Skeletal muscle tissue (tissue), 4 donors: ENCODE data around the gene KMT2C. TPM values are rescaled to one million over a fixed set of nuclear protein-coding genes. Genes with fewer than 3 reads are reported as not detected.
"Not testable (repeated sequence)": the region's sequence is repeated elsewhere in the genome, so short reads cannot be mapped to it uniquely, and the experiment has no call there.

Experiments
- H3K27ac ChIP-seq: one replicate; pipeline ENCODE4 v1.7.0; 2013; ENCODE audit warnings: mild to moderate bottlenecking, low read depth, low read length, inconsistent platforms
- H3K27me3 ChIP-seq, 3 donors: one replicate each; pipeline ENCODE4 v1.7.0; 2013; ENCODE audit warnings: low read length in 3 of 3; ENCODE audit not compliant: control insufficient read depth in 3 of 3, insufficient read depth in 3 of 3
- H3K36me3 ChIP-seq, 3 donors: one replicate each; pipeline ENCODE4 v1.7.0; 2013; ENCODE audit warnings: low read length in 3 of 3; ENCODE audit not compliant: control insufficient read depth in 3 of 3, insufficient read depth in 3 of 3
- H3K4me1 ChIP-seq, 3 donors: one replicate each; pipeline ENCODE4 v1.7.0; 2013; ENCODE audit warnings: low read length in 3 of 3, mild to moderate bottlenecking in 3 of 3; ENCODE audit not compliant: control insufficient read depth in 3 of 3, insufficient read depth in 3 of 3
- H3K4me3 ChIP-seq, 3 donors: one replicate each; pipeline ENCODE4 v1.7.0; 2013; ENCODE audit warnings: low read length in 3 of 3
- H3K9ac ChIP-seq, 3 donors: one replicate each; pipeline ENCODE4 v1.7.0; 2013; ENCODE audit warnings: low read length in 3 of 3, mild to moderate bottlenecking in 3 of 3, moderate library complexity in 2 of 3, low read depth in 1 of 3
- H3K9me3 ChIP-seq, 3 donors: one replicate each; pipeline ENCODE4 v1.7.0; 2013; ENCODE audit warnings: low read length in 3 of 3; ENCODE audit not compliant: control insufficient read depth in 3 of 3
- total RNA-seq: library from RNA; depleted of rRNA; stranded (reverse); fragments of >200 nt; gene quantifications from one replicate; pipeline ENCODE4 v1.2.3, GENCODE V29; 2014
- donor health status: Osteomylitis.

The KMT2C gene
- total RNA-seq, 1 donor from 2014 or later: 61.6 TPM

DNA sequence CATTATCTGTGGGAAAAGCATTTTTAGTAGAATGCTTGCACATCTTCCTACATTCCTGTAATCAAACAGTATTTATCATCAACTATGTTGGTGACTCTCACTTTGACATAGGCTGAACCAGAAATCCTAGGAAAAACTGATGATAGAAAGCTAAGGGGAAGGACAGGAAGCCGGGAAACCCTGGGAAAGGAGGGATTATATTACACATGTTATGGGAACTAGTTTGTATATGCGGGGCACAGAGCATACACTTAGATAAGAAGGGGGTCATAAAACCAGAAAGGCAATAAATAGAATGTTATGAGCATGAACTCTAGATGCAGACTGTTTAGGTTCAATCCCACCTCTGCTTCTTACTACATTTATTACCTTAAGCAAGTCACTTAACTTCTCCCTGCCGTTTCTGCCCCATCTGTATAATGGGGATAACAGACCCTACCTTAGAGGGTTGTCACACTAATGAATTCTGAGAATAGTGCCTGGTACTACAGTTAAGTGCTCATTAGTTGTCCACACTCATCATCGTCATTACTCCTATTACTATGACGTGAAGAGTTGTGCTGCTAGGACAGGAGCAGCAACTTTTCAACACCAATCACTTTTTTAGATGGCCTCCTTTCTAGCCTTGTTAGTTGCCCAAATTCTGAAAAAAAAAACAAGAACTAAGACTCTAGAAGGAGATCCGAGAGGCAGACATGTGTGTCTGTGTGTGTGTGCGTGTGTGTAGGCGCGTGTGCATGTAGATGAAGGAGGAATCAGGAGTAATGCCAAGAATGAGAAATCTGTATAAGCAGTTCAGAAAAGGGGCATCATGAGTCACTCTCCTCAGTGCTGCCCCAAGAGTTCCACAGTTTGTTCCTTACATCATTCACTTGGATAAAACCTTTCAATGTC, 52.2 kb downstream of the KMT2C start:
- H3K9me3 ChIP-seq: no peaks in the 10 kb centered on the region
- no peak overlapping the region for H3K9ac ChIP-seq
- H3K27me3 ChIP-seq: no peaks in the 10 kb centered on the region
- no peaks in the 10 kb centered on the region for H3K36me3 ChIP-seq
- H3K27ac ChIP-seq: no peak overlapping the region
- peaks cover 5 to 16% (median 13%) of the 10 kb centered on the region in 3 donors for H3K4me1 ChIP-seq
- no peak overlapping the region for H3K4me3 ChIP-seq

GRCh38 chr7:152382244-152382643, 53.6 kb downstream of the KMT2C start:
- Histone ChIP-seq H3K27me3 (no peaks in the 10 kb centered on the region), H3K27ac (no peak overlapping the region), H3K9me3 (no peaks in the 10 kb centered on the region), H3K4me3 (no peak overlapping the region), H3K36me3 (no peaks in the 10 kb centered on the region), H3K4me1 (peaks cover 5 to 16% (median 13%) of the 10 kb centered on the region in 3 donors), H3K9ac (no peak overlapping the region)

- H3K4me3 ChIP-seq, H3K9me3 ChIP-seq, H3K27ac ChIP-seq, H3K27me3 ChIP-seq, H3K9ac ChIP-seq, H3K36me3 ChIP-seq: not testable (repeated sequence)
- peaks cover 5 to 13% (median 12%) of the 10 kb centered on the region in 3 donors for H3K4me1 ChIP-seq
Observed at GRCh38 chr7:152380931-152381578, 54.7 kb downstream of the KMT2C start.

- peaks cover 7 to 10% (median 9%) of the 10 kb centered on the region in 3 donors for H3K4me1 ChIP-seq
- not testable (repeated sequence) for H3K27me3 ChIP-seq, H3K9me3 ChIP-seq, H3K9ac ChIP-seq, H3K27ac ChIP-seq, H3K36me3 ChIP-seq, H3K4me3 ChIP-seq
Observed at GRCh38 chr7:152378497-152378896, 57.3 kb downstream of the KMT2C start.

GRCh38 chr7:152376716-152377484, 58.9 kb downstream of the KMT2C start:
- not testable (repeated sequence) for H3K9ac ChIP-seq, H3K27me3 ChIP-seq, H3K4me3 ChIP-seq, H3K36me3 ChIP-seq, H3K4me1 ChIP-seq, H3K27ac ChIP-seq, H3K9me3 ChIP-seq

DNA sequence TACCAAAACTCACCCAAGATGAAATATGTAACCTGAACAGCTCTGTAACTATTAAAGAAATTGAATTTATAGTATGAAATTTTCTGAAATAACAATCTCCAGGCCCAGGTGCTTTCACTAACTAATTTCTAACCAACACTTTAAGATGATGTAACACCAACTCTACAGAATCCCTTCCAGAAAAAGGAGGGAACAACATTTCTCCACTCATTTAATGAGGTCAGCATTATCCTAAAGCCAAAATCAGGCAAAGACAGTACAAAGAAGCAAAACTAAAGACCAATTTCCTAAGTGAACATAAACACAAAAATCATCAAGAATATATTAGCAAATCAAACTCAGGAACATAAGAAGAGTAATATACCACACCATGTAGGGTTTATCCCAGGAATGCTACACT, 65.5 kb downstream of the KMT2C start:
- Histone ChIP-seq H3K36me3 (no peaks in the 10 kb centered on the region), H3K27me3 (no peaks in the 10 kb centered on the region), H3K4me3 (no peak overlapping the region), H3K9me3 (no peaks in the 10 kb centered on the region), H3K9ac (no peak overlapping the region), H3K27ac (peak overlapping the region; percentile 11), H3K4me1 (peaks cover 9 to 21% (median 12%) of the 10 kb centered on the region in 3 donors)

GRCh38 chr7:152369518-152369917, 66.3 kb downstream of the KMT2C start:
- Histone ChIP-seq H3K4me3 (no peak overlapping the region), H3K4me1 (peaks cover 7 to 25% (median 13%) of the 10 kb centered on the region in 3 donors), H3K27ac (peak overlapping the region; percentile 2), H3K27me3 (no peaks in the 10 kb centered on the region), H3K9me3 (no peaks in the 10 kb centered on the region), H3K9ac (no peak overlapping the region), H3K36me3 (no peaks in the 10 kb centered on the region)

GRCh38 chr7:152367170-152367569, 68.6 kb downstream of the KMT2C start:
- H3K27ac ChIP-seq: peak overlapping the region; percentile 73
- no peaks in the 10 kb centered on the region for H3K36me3 ChIP-seq
- H3K4me3 ChIP-seq: no peak overlapping the region
- peaks cover 8 to 33% (median 23%) of the 10 kb centered on the region in 3 donors for H3K4me1 ChIP-seq
- H3K9ac ChIP-seq: no peak overlapping the region
- H3K27me3 ChIP-seq: no peaks in the 10 kb centered on the region
- H3K9me3 ChIP-seq: no peaks in the 10 kb centered on the region

- H3K9me3 ChIP-seq: no peaks in the 10 kb centered on the region
- peaks cover 9 to 33% (median 23%) of the 10 kb centered on the region in 3 donors for H3K4me1 ChIP-seq
- H3K4me3 ChIP-seq: no peak overlapping the region
- peak overlapping the region; percentile 73 for H3K27ac ChIP-seq
- H3K9ac ChIP-seq: peak overlapping the region in 1 of 3 donors; percentile 24
- H3K36me3 ChIP-seq: no peaks in the 10 kb centered on the region
- H3K27me3 ChIP-seq: no peaks in the 10 kb centered on the region
Observed at GRCh38 chr7:152366662-152367061, 69.1 kb downstream of the KMT2C start.
